ENCODE data around the gene CAB39L. TPM values are rescaled to one million over a fixed set of nuclear protein-coding genes. Genes with fewer than 3 reads are reported as not detected.

CAB39L gene
- total RNA-seq = 10.7 TPM in 2 replicates

GRCh38 chr13:49443704-49444523 is at the start of gene CAB39L, which contains the start of gene SETDB2:
Gene CAB39L, minus strand, starts transcription at chr13:49444064. Its CDS starts 61,154 bp downstream, at chr13:49382910.
Gene SETDB2, plus strand, starts transcription at chr13:49444274. Its CDS starts 7,620 bp downstream, at chr13:49451894.

Other genes starting within 250 kb of the CAB39L start
- gene MLNR, start 223.7 kb downstream of the CAB39L start, total RNA-seq = not detected in 2 replicates
- 3.1 and 3.8 TPM in 2 replicates for gene CDADC1, start 196.1 kb downstream of the CAB39L start, total RNA-seq
- gene SETDB2, start 210 bp upstream of the CAB39L start, total RNA-seq = 5.2 and 10.6 TPM in 2 replicates
- gene PHF11, start 51.9 kb upstream of the CAB39L start, total RNA-seq = 11.9 and 14.7 TPM in 2 replicates
- 24.7 and 28.4 TPM in 2 replicates for gene RCBTB1, start 141.5 kb upstream of the CAB39L start, total RNA-seq
- under 0.01 TPM in 1 of 2 replicates, not detected in the other for gene ARL11, start 184.4 kb upstream of the CAB39L start, total RNA-seq
- 23.5 and 74.6 TPM in 2 replicates for gene EBPL, start 247.4 kb upstream of the CAB39L start, total RNA-seq